ENCODE results near the gene MCAM.

The MCAM gene, protein sequence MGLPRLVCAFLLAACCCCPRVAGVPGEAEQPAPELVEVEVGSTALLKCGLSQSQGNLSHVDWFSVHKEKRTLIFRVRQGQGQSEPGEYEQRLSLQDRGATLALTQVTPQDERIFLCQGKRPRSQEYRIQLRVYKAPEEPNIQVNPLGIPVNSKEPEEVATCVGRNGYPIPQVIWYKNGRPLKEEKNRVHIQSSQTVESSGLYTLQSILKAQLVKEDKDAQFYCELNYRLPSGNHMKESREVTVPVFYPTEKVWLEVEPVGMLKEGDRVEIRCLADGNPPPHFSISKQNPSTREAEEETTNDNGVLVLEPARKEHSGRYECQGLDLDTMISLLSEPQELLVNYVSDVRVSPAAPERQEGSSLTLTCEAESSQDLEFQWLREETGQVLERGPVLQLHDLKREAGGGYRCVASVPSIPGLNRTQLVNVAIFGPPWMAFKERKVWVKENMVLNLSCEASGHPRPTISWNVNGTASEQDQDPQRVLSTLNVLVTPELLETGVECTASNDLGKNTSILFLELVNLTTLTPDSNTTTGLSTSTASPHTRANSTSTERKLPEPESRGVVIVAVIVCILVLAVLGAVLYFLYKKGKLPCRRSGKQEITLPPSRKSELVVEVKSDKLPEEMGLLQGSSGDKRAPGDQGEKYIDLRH

GRCh38 chr11:119316729-119317591 is at the start of gene MCAM:
MCAM (minus strand) TSS chr11:119317130; CDS start chr11:119317101, 29 bp downstream.
- Mint-ChIP-seq H3K9me3 (no peaks in the 10 kb centered on the region), H3K4me1 (peaks cover 27% of the 10 kb centered on the region), H3K27ac (no peak within 1 kb of the TSS), H3K27me3 (peaks cover 17% of the 10 kb centered on the region), H3K36me3 (no peaks in the 10 kb centered on the region), H3K4me3 (peak within 1 kb of the TSS; percentile 78)
- peak in 1 of 2 donors; percentile 36 for DNase-seq (ENCODE audit: low spot score in 2 of 2)
- no peak for ATAC-seq (ENCODE audit: low read depth)

- H3K4me3 Mint-ChIP-seq = peak overlapping the region; percentile 86
- peaks cover 6% of the 10 kb centered on the region for H3K4me1 Mint-ChIP-seq
- H3K36me3 Mint-ChIP-seq = peaks cover 2% of the 10 kb centered on the region
- no peak overlapping the region for H3K27ac Mint-ChIP-seq
- no peak for ATAC-seq (ENCODE audit: low read depth)
- DNase-seq (ENCODE audit: low spot score in 2 of 2) = no peak
- no peaks in the 10 kb centered on the region for H3K9me3 Mint-ChIP-seq
- peaks cover 32% of the 10 kb centered on the region for H3K27me3 Mint-ChIP-seq
Observed at GRCh38 chr11:119365071-119365591, 48.2 kb upstream of the MCAM start.

DNA sequence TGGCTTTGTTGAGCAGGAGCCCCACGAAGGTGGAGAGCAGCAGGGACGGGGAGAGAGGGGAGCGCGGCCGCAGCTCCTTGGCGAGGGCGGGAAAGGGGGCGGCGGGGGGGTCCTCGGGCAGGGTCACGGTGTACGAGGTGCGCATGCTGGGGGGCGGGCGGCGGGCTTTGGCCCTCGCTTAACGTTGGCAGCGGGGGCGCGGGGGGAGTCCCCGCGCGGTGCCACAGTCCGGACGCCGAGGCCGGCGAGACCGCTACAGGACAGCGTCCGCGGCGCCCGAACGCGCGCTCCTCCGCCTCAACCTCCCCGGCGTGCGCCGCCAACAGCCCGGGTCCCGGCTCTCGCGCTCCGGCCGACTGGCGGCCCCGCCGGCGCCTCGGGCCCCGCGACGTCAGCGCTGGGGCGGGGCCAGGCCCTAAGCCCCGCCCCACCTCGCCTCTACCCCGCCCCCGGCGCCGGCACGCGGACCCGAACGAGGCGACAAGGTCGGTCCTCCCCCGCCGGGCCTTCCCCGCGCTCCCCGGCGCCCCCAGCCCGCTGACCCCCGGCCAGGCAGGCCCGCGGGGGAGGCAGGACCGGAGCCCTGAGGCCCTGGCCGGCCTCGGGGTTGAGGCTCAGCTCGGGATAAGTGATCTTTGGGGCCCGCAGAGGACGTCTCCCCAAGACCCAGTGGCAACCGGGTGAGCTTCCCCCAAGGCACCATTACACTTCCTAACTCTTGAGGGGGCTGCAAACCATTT is 47.1 kb upstream of the MCAM start:
- H3K4me3 Mint-ChIP-seq = peak overlapping the region; percentile 86
- H3K4me1 Mint-ChIP-seq = peaks cover 11% of the 10 kb centered on the region
- ATAC-seq (ENCODE audit: low read depth) (peak; percentile 79), DNase-seq (ENCODE audit: low spot score in 2 of 2) (no peak)
- H3K27me3 Mint-ChIP-seq = peaks cover 28% of the 10 kb centered on the region
- H3K9me3 Mint-ChIP-seq = no peaks in the 10 kb centered on the region
- H3K36me3 Mint-ChIP-seq = peaks cover 2% of the 10 kb centered on the region
- no peak overlapping the region for H3K27ac Mint-ChIP-seq

DNA sequence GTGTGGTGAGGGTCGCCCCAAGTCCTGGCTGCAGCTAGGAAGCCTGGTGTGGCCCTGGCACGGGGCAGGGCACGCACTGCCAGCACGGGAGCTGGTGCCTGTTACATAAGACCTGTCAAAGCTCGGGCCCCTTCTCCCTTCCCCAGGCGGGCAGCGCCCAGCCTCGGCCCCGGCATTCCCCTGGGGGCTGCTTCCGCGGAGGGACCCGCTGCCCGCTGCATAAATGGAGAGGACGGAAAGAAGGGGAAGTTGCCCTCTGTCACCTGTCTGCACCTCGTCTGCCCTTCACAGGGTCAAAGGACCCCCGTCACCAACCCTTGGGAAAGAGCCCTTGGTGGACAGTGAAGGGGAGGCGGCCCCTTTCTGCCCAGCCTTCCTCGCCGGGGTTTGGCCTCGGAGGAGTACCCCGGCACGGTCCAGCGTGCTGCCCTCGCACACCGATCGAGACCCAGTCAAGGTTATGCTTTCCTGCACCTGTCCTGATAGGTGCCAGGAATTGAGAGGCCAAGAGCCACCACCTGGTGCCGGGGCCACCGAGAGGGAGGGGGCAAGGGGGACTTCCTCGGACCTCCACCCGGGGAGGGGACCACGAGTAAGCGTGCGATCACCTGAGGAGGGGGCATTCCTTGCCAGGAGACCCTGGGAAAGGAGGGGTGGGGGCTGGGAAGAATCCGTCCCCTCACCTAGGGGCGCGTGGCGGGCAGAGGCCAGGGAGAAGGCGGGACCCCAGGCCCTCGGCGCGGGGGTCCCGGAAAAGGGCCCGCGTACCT is 46.3 kb upstream of the MCAM start:
- DNase-seq (ENCODE audit: low spot score in 2 of 2) (no peak), ATAC-seq (ENCODE audit: low read depth) (no peak)
- H3K27me3 Mint-ChIP-seq = peaks cover 25% of the 10 kb centered on the region
- peaks cover 2% of the 10 kb centered on the region for H3K36me3 Mint-ChIP-seq
- H3K27ac Mint-ChIP-seq = no peak overlapping the region
- peaks cover 11% of the 10 kb centered on the region for H3K4me1 Mint-ChIP-seq
- no peaks in the 10 kb centered on the region for H3K9me3 Mint-ChIP-seq
- peak overlapping the region; percentile 61 for H3K4me3 Mint-ChIP-seq

DNA sequence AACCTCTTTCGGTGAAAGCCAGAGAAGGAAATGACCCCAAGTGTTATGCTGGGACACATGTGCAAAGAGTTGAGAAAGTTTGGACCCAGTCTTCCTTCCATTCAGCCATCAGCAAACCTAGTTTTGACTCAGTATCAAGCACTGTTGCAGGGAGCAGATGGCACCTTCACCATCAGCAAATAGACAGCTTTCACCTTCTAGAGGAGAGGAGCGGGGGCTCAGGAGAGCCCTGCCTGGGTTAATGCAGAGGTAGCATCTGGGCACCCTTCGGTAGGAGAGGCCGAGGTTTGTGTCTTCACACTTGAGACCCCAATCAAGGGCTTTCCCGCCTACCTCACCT is 45.8 kb upstream of the MCAM start:
- H3K4me1 Mint-ChIP-seq = peaks cover 11% of the 10 kb centered on the region
- H3K27ac Mint-ChIP-seq = no peak overlapping the region
- DNase-seq (ENCODE audit: low spot score in 2 of 2) (no peak), ATAC-seq (ENCODE audit: low read depth) (no peak)
- H3K9me3 Mint-ChIP-seq = no peaks in the 10 kb centered on the region
- no peak overlapping the region for H3K4me3 Mint-ChIP-seq
- H3K36me3 Mint-ChIP-seq = peaks cover 2% of the 10 kb centered on the region
- H3K27me3 Mint-ChIP-seq = peaks cover 25% of the 10 kb centered on the region

DNA sequence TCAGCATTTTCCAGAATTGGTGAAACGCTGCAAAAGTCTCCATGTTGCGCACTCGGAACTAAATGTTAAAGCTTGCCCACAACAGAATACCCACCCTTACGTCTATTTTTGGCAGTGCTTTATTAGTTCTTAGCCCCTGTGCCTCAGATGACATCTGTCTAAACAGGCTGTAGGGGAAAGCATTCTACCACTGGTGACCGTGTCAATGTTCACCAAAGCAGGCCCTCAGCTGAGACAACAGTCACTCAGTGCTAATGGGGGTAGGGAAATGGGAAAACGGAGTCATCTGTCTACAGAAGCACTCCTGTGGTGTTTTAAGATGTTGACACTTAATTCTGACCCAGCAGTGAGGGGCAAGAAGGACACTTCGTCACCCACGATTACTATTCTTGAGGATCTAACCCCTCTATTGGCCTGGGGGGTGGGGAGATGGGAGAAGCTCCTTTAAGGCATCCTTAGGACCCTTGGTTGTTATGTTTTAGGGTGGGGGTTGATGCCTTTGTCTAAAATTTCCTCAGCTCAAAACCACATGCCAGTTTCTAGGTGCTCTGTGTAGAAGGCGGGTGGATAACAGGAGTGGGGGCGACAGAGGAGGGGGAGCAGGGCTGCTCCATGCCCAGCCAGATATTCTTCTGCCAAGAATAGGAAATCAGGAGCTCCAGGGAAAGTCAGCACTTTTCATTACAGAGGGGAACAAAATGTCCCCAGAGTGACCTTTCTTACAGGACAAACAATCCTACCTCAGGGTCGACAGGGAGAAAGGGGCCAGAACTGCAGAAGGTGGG is 45.2 kb upstream of the MCAM start:
- no peaks in the 10 kb centered on the region for H3K9me3 Mint-ChIP-seq
- peaks cover 14% of the 10 kb centered on the region for H3K4me1 Mint-ChIP-seq
- H3K4me3 Mint-ChIP-seq = peak overlapping the region; percentile 14
- ATAC-seq (ENCODE audit: low read depth) (no peak), DNase-seq (ENCODE audit: low spot score in 2 of 2) (no peak)
- peaks cover 24% of the 10 kb centered on the region for H3K27me3 Mint-ChIP-seq
- no peak overlapping the region for H3K27ac Mint-ChIP-seq
- peaks cover 2% of the 10 kb centered on the region for H3K36me3 Mint-ChIP-seq

DNA sequence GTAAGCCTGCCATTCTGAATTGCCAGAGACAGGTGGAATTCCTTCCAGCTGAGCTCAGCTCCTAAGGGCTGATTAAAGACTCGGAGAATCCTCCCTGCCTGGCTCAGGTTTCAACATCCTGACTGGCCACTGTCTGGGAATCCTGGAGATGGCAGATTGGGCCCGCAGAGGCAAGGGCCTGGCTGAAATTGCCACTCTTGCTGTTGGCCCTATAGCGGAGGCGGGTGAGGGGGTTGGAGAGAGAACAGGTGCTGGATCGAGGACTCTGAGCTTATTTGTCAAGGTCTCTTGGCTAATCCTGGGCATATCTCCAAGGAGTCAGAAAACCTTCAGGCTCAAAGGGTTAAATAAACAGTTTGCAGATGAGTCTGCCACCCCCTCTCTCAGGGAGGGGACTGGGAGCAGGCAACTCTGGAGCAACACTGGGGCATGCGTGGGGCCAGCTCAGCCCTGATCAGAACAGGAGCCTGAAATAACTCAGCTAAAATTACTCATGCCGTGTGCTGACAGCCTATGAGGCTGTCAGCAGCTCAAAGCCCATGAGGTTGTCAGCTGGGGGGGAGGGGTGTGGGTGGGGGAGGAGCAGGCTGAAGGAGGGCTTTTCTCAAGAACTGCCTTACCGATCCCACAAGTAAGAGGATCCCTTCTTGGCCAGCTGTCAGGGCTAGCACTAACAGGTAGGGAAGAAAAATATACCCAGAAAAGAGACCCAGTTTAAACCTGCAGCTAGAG is 44.3 kb upstream of the MCAM start:
- DNase-seq (ENCODE audit: low spot score in 2 of 2) = no peak

DNA sequence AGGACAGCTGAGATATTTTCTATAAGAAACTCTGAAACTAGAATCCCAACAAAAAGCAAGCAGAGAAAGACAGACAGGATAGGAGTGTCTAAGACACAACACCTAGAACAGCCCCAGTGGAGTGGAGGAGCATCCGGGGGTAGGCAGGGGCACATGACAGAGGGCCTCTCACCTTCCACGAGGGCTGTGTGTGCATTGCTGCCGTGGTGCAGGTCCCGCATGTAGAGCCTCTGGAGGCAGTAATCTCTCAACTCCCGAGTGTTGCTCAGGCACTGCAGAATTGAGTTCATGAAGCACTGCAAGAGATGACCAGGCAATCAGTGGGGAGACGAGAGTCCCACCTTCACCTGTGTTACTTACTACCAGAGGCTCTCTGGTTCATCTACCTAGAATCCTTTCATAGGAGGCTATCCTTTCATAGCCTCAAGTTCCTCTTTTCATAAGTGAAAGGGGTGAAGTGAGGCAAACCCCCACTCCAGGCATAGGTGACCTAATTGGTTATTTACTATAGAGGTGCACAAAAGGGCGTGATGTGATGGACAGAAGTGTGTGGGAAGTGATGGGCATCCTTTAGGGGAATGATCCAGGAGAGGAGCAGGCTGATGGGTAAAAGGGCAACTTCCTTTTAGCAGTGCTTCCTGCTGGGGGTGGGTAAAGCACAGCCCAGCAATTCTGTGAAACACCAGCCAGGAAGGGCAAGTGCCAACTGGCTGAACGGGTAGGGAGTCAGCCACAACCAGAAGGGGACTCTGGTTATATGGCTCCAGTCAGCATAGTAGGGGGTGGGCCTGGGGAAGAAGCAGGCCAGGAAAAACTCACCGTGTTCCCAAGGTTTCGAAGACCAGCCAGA is 42.7 kb upstream of the MCAM start:
- H3K27ac Mint-ChIP-seq = no peak overlapping the region

More for the DNA sequence above, 44.3 kb upstream of the MCAM start:
- no peak overlapping the region for H3K4me3 Mint-ChIP-seq
- no peak for ATAC-seq (ENCODE audit: low read depth)
- H3K4me1 Mint-ChIP-seq = peaks cover 17% of the 10 kb centered on the region
- no peak overlapping the region for H3K27ac Mint-ChIP-seq
- peaks cover 2% of the 10 kb centered on the region for H3K36me3 Mint-ChIP-seq
- no peaks in the 10 kb centered on the region for H3K9me3 Mint-ChIP-seq
- peaks cover 20% of the 10 kb centered on the region for H3K27me3 Mint-ChIP-seq

GRCh38 chr11:119357074-119357473 is 40.1 kb upstream of the MCAM start:
- Mint-ChIP-seq H3K27me3 (peaks cover 16% of the 10 kb centered on the region), H3K9me3 (no peaks in the 10 kb centered on the region), H3K4me1 (peaks cover 12% of the 10 kb centered on the region), H3K27ac (no peak overlapping the region), H3K4me3 (peak overlapping the region; percentile 62), H3K36me3 (no peaks in the 10 kb centered on the region)
- DNase-seq (ENCODE audit: low spot score in 2 of 2) (no peak), ATAC-seq (ENCODE audit: low read depth) (no peak)

More for the DNA sequence above, 42.7 kb upstream of the MCAM start:
- ATAC-seq (ENCODE audit: low read depth) = peak; percentile 28
- H3K4me3 Mint-ChIP-seq = no peak overlapping the region
- H3K4me1 Mint-ChIP-seq = peaks cover 17% of the 10 kb centered on the region
- peaks cover 16% of the 10 kb centered on the region for H3K27me3 Mint-ChIP-seq
- peaks cover 2% of the 10 kb centered on the region for H3K36me3 Mint-ChIP-seq
- DNase-seq (ENCODE audit: low spot score in 2 of 2) = no peak
- no peaks in the 10 kb centered on the region for H3K9me3 Mint-ChIP-seq

DNA sequence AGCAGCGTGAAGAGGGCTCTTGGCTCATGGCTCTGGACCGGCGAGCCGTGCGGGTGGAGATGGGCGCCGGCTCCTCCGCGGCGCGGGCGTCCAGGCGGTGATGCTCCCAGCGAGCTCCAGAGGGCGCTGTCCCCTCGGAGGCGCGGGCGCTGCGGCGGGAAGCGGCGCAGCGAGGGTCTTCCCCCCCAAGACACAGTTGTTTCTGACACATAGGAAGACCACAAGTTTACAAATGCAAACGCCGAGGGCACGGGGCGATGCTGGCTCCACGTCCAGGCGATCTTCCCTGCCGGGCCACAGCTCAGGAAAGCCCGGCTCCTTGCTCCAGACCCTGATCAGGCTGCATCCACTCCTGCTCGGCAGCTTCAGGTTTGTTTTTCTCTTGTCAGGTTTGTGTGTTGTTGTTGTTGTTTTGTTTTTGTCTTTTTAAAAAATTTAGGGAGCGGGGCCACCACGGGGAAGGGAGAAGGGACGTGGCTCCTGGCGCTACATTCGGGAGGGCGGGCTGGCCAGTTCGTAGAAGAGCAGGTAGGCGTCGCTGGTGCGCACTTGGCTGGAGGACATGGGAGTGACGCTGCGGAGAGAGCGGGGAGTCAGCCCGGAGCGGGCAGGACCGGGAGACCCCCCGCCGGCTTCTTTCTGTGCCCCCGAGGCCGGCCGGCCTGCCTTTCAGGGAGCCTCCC is 39.6 kb upstream of the MCAM start:
- H3K27ac Mint-ChIP-seq = peak overlapping the region; percentile 37
- peaks cover 22% of the 10 kb centered on the region for H3K27me3 Mint-ChIP-seq
- peak overlapping the region; percentile 93 for H3K4me3 Mint-ChIP-seq
- ATAC-seq (ENCODE audit: low read depth) (peak; percentile 82), DNase-seq (ENCODE audit: low spot score in 2 of 2) (peak; percentile 59 to 77)
- H3K9me3 Mint-ChIP-seq = no peaks in the 10 kb centered on the region
- H3K36me3 Mint-ChIP-seq = no peaks in the 10 kb centered on the region
- peaks cover 12% of the 10 kb centered on the region for H3K4me1 Mint-ChIP-seq

Data from memory B cell (primary cell).